Activated CD4-positive, alpha-beta T cell treated with anti-CD3 and anti-CD28 coated beads for 36 hours (primary cell): ENCODE measurements around the gene HLA-DOA. TPM values are rescaled to one million over a fixed set of nuclear protein-coding genes. Genes with fewer than 3 reads are reported as not detected.

Experiments used
- ATAC-seq: fragments of 200-7000 bp; cut with Tn5 transposase; one replicate; pipeline ENCODE4 v1.10.0; 2021; ENCODE audit warnings: mild to moderate bottlenecking, moderate library complexity
- CTCF ChIA-PET: fragments of 350-600 bp; sonication (Branson Sonifier 250); formaldehyde crosslinking; loops from one replicate; lab custom pipeline; 2021; ENCODE audit warnings: antibody characterized with exemption; lab: Charles Lee
- POLR2A ChIA-PET: fragments of 350-600 bp; sonication (Branson Sonifier 250); formaldehyde crosslinking; loops from one replicate; lab custom pipeline; 2021; ENCODE audit warnings: antibody characterized with exemption, inconsistent platforms; lab: Charles Lee
- DNase-seq: peaks from one replicate; pipeline ENCODE4 v3.0.0-alpha.2; 2020
- H3K27ac Mint-ChIP-seq: one replicate; pipeline ENCODE4 v1.8.0; 2021; ENCODE audit warnings: mixed read lengths
- H3K27me3 Mint-ChIP-seq: one replicate; pipeline ENCODE4 v1.8.0; 2021; ENCODE audit warnings: mixed read lengths
- H3K36me3 Mint-ChIP-seq: one replicate; pipeline ENCODE4 v1.8.0; 2021; ENCODE audit warnings: low read depth, mixed read lengths
- H3K4me1 Mint-ChIP-seq: one replicate; pipeline ENCODE4 v1.8.0; 2021; ENCODE audit warnings: mixed read lengths
- H3K4me3 Mint-ChIP-seq: one replicate; pipeline ENCODE4 v1.8.0; 2021; ENCODE audit warnings: mild to moderate bottlenecking, moderate library complexity, mixed read lengths
- H3K9me3 Mint-ChIP-seq: one replicate; pipeline ENCODE4 v1.8.0; 2021; ENCODE audit warnings: low read depth, mixed read lengths
- intact Hi-C, 2 experiments: fragments of 100-400 bp; cut with DNase I in 1 of 2; cut with micrococcal nuclease in 1 of 2; formaldehyde crosslinking; loops; one replicate each; pipeline versions ENCODE4 v1.14.2 to v1.15.1; 2022 to 2024; cut with DNase I, micrococcal nuclease
- total RNA-seq, 2 experiments: library from RNA; stranded (reverse); gene quantifications; one replicate each; pipeline ENCODE4 v1.2.3, GENCODE V29; 2021

Gene HLA-DOA
- total RNA-seq, 2 experiments from 2014 or later: 1.7 to 3.3 TPM

DNA sequence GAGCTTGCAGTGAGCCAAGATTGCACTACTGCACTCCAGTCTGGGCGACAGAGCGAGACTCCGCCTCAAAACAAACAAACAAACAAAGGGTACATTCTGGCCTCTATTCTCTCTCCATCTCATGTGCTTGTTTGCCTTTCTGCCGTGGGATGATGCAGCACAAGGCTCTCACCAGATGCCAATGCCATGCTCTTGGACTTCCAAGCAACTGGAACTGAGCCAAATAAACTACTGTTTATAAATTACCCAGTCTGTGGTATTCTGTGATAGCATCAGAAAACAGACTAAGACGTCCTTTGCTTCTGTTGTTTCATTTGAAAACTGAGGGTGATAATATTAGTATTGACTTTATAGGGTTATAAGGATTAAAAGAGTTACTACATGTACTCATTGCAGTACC is 44.6 kb downstream of the HLA-DOA start:
- ChIA-PET POLR2A (no interaction called here), CTCF (interaction anchor here (1.2 to 12.6 kb wide), 6 partner anchors 11 to 93 kb away, joined by 3 to 172 read pairs (median 14); partner anchors contain the start of gene HLA-DMA)
- Mint-ChIP-seq H3K9me3 (no peaks in the 10 kb centered on the region), H3K4me3 (no peak overlapping the region), H3K36me3 (peaks cover 11% of the 10 kb centered on the region), H3K27ac (peak overlapping the region; percentile 44), H3K27me3 (no peaks in the 10 kb centered on the region), H3K4me1 (peaks cover 49% of the 10 kb centered on the region)
- no peak for DNase-seq
- ATAC-seq: no peak
- intact Hi-C loops: loop anchor here (5.0 kb wide), 1 partner anchor 32 kb away; no protein-coding TSS in a partner anchor

DNA sequence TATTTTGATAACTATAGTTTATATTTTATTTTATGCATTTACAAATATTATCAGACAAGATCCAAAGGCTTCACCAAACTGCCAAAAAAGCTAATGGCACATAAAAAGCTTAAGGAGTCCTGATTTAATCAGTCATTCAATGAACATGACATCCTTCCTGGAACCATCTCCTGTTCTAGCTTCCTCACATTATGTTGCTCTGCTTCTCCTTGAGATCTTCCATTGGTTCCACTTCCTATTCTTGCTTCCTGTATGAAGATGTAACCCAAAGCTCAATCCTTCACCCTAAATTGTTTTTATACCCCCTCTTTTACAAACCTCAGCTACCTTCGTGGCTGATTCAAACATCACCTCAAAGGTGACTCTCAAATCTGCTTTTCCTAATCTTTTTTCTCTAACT is 45.5 kb downstream of the HLA-DOA start:
- Mint-ChIP-seq H3K4me1 (peaks cover 51% of the 10 kb centered on the region), H3K27me3 (no peaks in the 10 kb centered on the region), H3K36me3 (peaks cover 7% of the 10 kb centered on the region), H3K4me3 (no peak overlapping the region), H3K27ac (no peak overlapping the region), H3K9me3 (no peaks in the 10 kb centered on the region)
- intact Hi-C loops: no loop called here
- ATAC-seq: no peak
- no peak for DNase-seq
- ChIA-PET CTCF (interaction anchor here (0.7 to 4.1 kb wide), 8 partner anchors 10 to 1134 kb away, joined by 3 to 49 read pairs (median 5); partner anchors contain the start of gene HLA-DMA), POLR2A (interaction anchor here (0.6 to 1.1 kb wide), 2 partner anchors 8 kb away, joined by 3 to 4 read pairs; no protein-coding TSS in a partner anchor)

DNA sequence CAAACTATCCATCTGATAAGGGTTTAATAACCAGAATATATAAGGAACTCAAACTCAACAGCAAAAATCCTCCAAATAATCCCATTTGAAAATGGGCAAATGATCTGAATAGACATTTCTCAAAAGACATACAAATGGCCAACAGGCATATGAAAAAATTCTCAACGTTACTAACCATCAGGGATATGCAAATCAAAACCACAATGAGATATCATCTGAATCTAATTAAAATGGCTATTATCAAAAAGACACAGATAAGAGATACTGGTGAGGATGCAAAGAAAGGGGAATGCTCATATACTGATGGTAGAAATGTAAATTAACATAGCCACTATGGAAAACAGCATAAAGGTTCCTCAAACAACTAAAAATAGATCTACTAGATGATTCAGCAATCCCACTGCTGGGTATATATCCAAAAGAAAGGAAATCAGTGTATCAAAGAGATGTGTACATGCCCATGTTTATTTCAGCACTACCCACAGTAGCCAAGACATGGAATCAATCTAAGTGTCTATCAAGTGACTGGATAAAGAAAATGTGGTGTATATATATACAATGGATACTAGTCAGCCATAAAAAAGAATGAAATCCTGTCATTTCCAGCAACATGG is 47.1 kb downstream of the HLA-DOA start:
- DNase-seq (no peak), ATAC-seq (no peak)
- Mint-ChIP-seq H3K36me3 (peaks cover 7% of the 10 kb centered on the region), H3K27ac (no peak overlapping the region), H3K9me3 (no peaks in the 10 kb centered on the region), H3K27me3 (no peaks in the 10 kb centered on the region), H3K4me3 (no peak overlapping the region), H3K4me1 (peaks cover 50% of the 10 kb centered on the region)
- POLR2A ChIA-PET: interaction anchor here (0.6 kb wide), 1 partner anchor 21 kb away, joined by 3 read pairs; no protein-coding TSS in a partner anchor
- intact Hi-C loops: no loop called here
- CTCF ChIA-PET: interaction anchor here (0.6 to 4.1 kb wide), 10 partner anchors 9 to 124 kb away, joined by 3 to 49 read pairs (median 4); partner anchors contain the start of genes HLA-DMA and TAP2

DNA sequence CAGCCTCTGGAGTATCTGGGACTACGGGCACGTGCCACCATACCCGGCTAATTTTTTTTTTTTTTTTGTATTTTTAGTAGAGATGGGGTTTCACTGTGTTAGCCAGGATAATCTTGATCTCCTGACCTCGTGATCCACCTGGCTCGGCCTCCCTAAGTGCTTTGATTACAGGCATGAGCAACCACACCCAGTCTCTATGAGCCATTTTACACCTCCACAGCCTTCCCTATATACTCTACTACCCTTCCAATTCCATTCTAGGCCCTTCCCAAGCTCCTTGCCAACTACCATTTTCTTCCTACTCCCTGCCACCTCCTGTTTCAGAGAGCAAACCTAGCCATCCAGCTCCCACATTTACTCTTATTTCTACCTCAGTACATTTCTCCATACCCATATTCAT is 48.8 kb downstream of the HLA-DOA start:
- ChIA-PET POLR2A (no interaction called here), CTCF (interaction anchor here (1.4 kb wide), 1 partner anchor 13 kb away, joined by 3 read pairs; no protein-coding TSS in a partner anchor)
- Mint-ChIP-seq H3K27ac (no peak overlapping the region), H3K4me3 (no peak overlapping the region), H3K9me3 (no peaks in the 10 kb centered on the region), H3K4me1 (peaks cover 37% of the 10 kb centered on the region), H3K27me3 (no peaks in the 10 kb centered on the region), H3K36me3 (peaks cover 7% of the 10 kb centered on the region)
- DNase-seq (no peak), ATAC-seq (no peak)
- intact Hi-C loops: no loop called here

DNA sequence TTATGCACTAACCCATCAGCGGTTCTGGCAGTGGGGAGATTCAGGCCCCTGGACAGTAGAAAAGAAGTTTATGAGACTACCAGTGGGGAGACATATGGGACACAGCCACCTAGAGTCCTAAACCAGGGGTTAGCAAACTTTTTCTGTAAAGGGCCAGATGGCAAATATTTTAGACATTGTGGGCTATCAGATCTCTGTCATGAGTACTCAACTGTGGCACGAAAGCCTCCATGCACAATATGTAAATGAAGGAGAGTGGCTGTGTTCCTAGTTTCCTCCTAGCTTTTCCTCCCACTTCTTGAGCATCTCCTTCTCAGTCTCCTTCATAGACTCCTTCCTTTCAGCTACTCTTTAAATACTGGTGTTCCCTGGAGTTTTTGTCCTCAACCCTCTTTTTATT is 53.2 kb downstream of the HLA-DOA start:
- POLR2A ChIA-PET: interaction anchor here (0.6 to 4.2 kb wide), 3 partner anchors 8 to 111 kb away, joined by 3 to 83 read pairs (median 6); no protein-coding TSS in a partner anchor
- Mint-ChIP-seq H3K4me1 (peaks cover 41% of the 10 kb centered on the region), H3K27ac (no peak overlapping the region), H3K27me3 (no peaks in the 10 kb centered on the region), H3K4me3 (no peak overlapping the region), H3K36me3 (no peaks in the 10 kb centered on the region), H3K9me3 (no peaks in the 10 kb centered on the region)
- ATAC-seq: no peak
- CTCF ChIA-PET: interaction anchor here (0.6 to 10.4 kb wide), 10 partner anchors 9 to 168 kb away, joined by 3 to 197 read pairs (median 4); partner anchors contain the start of genes BRD2, HLA-DMB and TAP1
- DNase-seq: no peak
- intact Hi-C loops: no loop called here

DNA sequence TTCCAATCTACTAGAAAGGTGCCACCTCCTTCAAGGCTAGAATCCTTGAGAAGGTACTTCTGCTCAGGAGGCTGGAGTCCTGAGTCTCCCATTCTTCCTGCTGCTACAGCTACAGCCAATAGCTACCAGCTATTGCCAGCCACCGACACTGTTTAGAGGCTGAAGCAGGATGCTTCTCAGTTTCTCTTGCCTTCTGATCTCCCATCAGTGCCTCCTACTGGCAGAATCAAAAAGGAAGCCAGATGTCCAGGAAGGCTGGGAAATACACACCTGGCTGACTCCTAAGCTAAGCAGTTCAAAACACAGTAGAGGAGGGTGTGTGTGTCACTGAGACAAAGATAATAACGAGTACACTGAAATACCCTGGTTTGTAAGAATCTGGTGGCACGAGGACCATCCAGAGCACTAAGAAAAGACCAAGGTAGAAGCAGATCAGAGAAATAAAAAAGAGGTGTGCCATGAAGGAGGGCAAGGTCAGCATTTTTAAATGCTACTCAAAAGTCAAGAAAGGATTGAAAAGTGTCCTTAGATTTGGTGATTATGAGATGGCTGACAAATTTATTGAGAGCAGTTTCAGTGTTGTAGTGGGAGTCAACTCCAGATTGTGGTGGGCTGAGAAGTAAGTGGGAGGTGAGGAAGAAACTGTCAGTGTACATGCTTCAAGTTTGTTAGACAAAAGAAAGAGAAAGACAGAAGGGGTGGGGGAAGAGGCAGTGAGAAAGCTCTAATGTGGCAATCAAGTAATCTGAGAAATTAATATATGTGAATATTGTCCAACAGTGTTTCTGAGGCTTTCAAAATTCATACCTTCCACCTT is 54.2 kb downstream of the HLA-DOA start:
- ATAC-seq (peak; percentile 31), DNase-seq (peak; percentile 55)
- Mint-ChIP-seq H3K36me3 (no peaks in the 10 kb centered on the region), H3K27ac (peak overlapping the region; percentile 7), H3K4me1 (peaks cover 41% of the 10 kb centered on the region), H3K4me3 (no peak overlapping the region), H3K9me3 (no peaks in the 10 kb centered on the region), H3K27me3 (no peaks in the 10 kb centered on the region)
- ChIA-PET POLR2A (interaction anchor here (0.6 to 4.2 kb wide), 5 partner anchors 14 to 55 kb away, joined by 3 to 83 read pairs (median 8); no protein-coding TSS in a partner anchor), CTCF (interaction anchor here (0.6 to 10.4 kb wide), 20 partner anchors 8 to 268 kb away, joined by 3 to 197 read pairs (median 10); partner anchors contain the start of genes BRD2, HLA-DMB, PSMB9 and TAP1)
- intact Hi-C loops: no loop called here

DNA sequence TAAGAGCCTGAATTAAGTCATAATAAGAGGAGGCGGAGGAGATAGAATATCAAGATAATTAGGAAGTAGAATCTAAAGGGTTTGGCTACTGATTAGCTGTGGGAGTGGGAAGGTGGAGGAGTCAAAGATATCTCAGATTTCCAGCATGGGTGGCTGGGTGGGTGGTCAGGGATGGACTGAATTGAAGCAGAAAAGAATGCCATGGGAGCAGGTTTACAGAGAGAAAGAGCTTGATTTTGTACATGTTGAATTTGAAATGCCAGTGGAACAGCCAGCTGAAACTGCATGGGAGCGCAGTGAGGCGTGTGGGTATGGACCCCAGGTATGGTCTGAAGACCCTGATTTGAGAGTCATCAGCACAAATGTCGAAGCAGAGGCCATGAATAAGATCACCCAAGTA is 55.1 kb downstream of the HLA-DOA start:
- ChIA-PET POLR2A (interaction anchor here (0.6 to 4.2 kb wide), 4 partner anchors 13 to 56 kb away, joined by 3 to 83 read pairs (median 13); no protein-coding TSS in a partner anchor), CTCF (interaction anchor here (0.6 to 10.4 kb wide), 25 partner anchors 9 to 267 kb away, joined by 3 to 197 read pairs (median 8); partner anchors contain the start of genes BRD2, HLA-DMB, PSMB9 and TAP1)
- DNase-seq (no peak), ATAC-seq (no peak)
- no peaks in the 10 kb centered on the region for H3K9me3 Mint-ChIP-seq
- no peaks in the 10 kb centered on the region for H3K36me3 Mint-ChIP-seq
- intact Hi-C loops: no loop called here
- H3K4me3 Mint-ChIP-seq: no peak overlapping the region
- H3K27me3 Mint-ChIP-seq: no peaks in the 10 kb centered on the region
- H3K27ac Mint-ChIP-seq: no peak overlapping the region
- peaks cover 46% of the 10 kb centered on the region for H3K4me1 Mint-ChIP-seq

Other genes starting within 250 kb of the HLA-DOA start
- under 1 TPM; 0.61 to 0.69 TPM for gene HLA-DQB2, start 246.1 kb downstream of the HLA-DOA start, total RNA-seq
- gene HLA-DOB, start 192.6 kb downstream of the HLA-DOA start, total RNA-seq: 1 to 10 TPM; 1.5 to 1.6 TPM
- gene TAP2, start 170.9 kb downstream of the HLA-DOA start, total RNA-seq: 100 to 1,000 TPM in 1 of 2 experiments, 10 to 100 TPM in 1; 96.4 to 150 TPM
- gene PSMB8, start 165.5 kb downstream of the HLA-DOA start, total RNA-seq: 100 to 1,000 TPM; 238 to 338 TPM
- gene TAP1, start 155.9 kb downstream of the HLA-DOA start, total RNA-seq: 100 to 1,000 TPM; 191 to 255 TPM
- 100 to 1,000 TPM; 210 to 282 TPM for gene PSMB9, start 155.4 kb downstream of the HLA-DOA start, total RNA-seq
- gene HLA-DMB, start 68.6 kb downstream of the HLA-DOA start, total RNA-seq: 1 to 10 TPM; 1.9 to 2.3 TPM
- gene HLA-DMA, start 56.5 kb downstream of the HLA-DOA start, total RNA-seq: 10 to 100 TPM; 11.8 TPM
- gene BRD2, start 41.0 kb downstream of the HLA-DOA start, total RNA-seq: 100 to 1,000 TPM; 230 to 338 TPM
- gene HLA-DPA1, start 64.1 kb upstream of the HLA-DOA start, total RNA-seq: 10 to 100 TPM; 11.5 to 13.3 TPM
- 1 to 10 TPM; 5.2 to 5.4 TPM for gene HLA-DPB1, start 66.4 kb upstream of the HLA-DOA start, total RNA-seq
- 1 to 10 TPM; 1.9 to 2.0 TPM for gene COL11A2, start 182.9 kb upstream of the HLA-DOA start, total RNA-seq
- gene RXRB, start 191.1 kb upstream of the HLA-DOA start, total RNA-seq: 10 to 100 TPM; 41.0 to 45.4 TPM
- 10 to 100 TPM; 33.0 to 41.8 TPM for gene SLC39A7, start 191.3 kb upstream of the HLA-DOA start, total RNA-seq
- 10 to 100 TPM; 23.4 to 33.2 TPM for gene HSD17B8, start 195.1 kb upstream of the HLA-DOA start, total RNA-seq
- gene RING1, start 198.9 kb upstream of the HLA-DOA start, total RNA-seq: 10 to 100 TPM; 28.3 to 39.3 TPM